Naive thymus-derived CD8-positive, alpha-beta T cell (primary cell): ENCODE results near the gene MED12. TPM values are rescaled to one million over a fixed set of nuclear protein-coding genes. Genes with fewer than 3 reads are reported as not detected.
"Not testable (repeated sequence)": the region's sequence is repeated elsewhere in the genome, so short reads cannot be mapped to it uniquely, and the experiment has no call there.

Experiments
- ATAC-seq, 2 donors: fragments of 150-1000 bp; cut with Tn5 transposase in 1 of 2; sonication (Bioruptor Pico), chemical (Tn5 transposase) in 1 of 2; 1 replicate in 1 of 2; 2 replicates in 1 of 2; pipeline ENCODE4 v1.10.0; 2021; ENCODE audit warnings: mild to moderate bottlenecking in 2 of 2, moderate library complexity in 2 of 2
- POLR2A ChIA-PET: fragments of 350-600 bp; sonication (Branson Sonifier 250); formaldehyde crosslinking; loops from one replicate; lab custom pipeline; 2021; ENCODE audit warnings: antibody characterized with exemption; lab: Charles Lee
- DNase-seq, 10 donors: peaks; one replicate each; pipeline versions ENCODE4 v3.0.0 to v3.0.0-alpha.2; 2020 to 2022
- H3K27ac Mint-ChIP-seq, 10 donors: one replicate each; pipeline ENCODE4 v1.8.0; 2020 to 2022; ENCODE audit warnings: mild to moderate bottlenecking in 10 of 10, mixed read lengths in 10 of 10, moderate library complexity in 4 of 10, inconsistent platforms in 1 of 10
- H3K27me3 Mint-ChIP-seq, 5 donors: one replicate each; pipeline ENCODE4 v1.8.0; 2021 to 2022; ENCODE audit warnings: mixed read lengths in 5 of 5
- H3K36me3 Mint-ChIP-seq, 3 donors: one replicate each; pipeline ENCODE4 v1.8.0; 2020 to 2022; ENCODE audit warnings: mixed read lengths in 3 of 3, mild to moderate bottlenecking in 2 of 3, inconsistent platforms in 1 of 3
- H3K4me1 Mint-ChIP-seq, 4 donors: one replicate each; pipeline ENCODE4 v1.8.0; 2021 to 2022; ENCODE audit warnings: mixed read lengths in 4 of 4
- H3K4me3 Mint-ChIP-seq, 10 donors: one replicate each; pipeline ENCODE4 v1.8.0; 2020 to 2022; ENCODE audit warnings: mild to moderate bottlenecking in 10 of 10, mixed read lengths in 10 of 10, moderate library complexity in 6 of 10, inconsistent platforms in 1 of 10
- H3K9me3 Mint-ChIP-seq, 9 donors: one replicate each; pipeline ENCODE4 v1.8.0; 2020 to 2022; ENCODE audit warnings: mixed read lengths in 9 of 9, mild to moderate bottlenecking in 3 of 9, inconsistent platforms in 1 of 9, moderate library complexity in 1 of 9
- polyA plus RNA-seq, 3 donors: library from polyadenylated mRNA; unstranded; fragments of 300-500 nt; fragmentation: Illumina TruSeq; gene quantifications; one replicate each; pipeline ENCODE4 v1.2.3, GENCODE V29; 2021
- total RNA-seq, 8 experiments: library from RNA in 2 of 8; stranded (reverse) in 2 of 8; gene quantifications; one replicate each; pipeline ENCODE4 v1.2.3 and lab custom pipeline; 2021 to 2026

MED12 gene
- total and polyA plus RNA-seq, 5 experiments from 2014 or later, result 6.6 to 80.0 (median 17.0) TPM

- peaks cover 0 to 20% (median 0%) of the 10 kb centered on the region in 3 donors for H3K36me3 Mint-ChIP-seq
- DNase-seq (no peak), ATAC-seq (no peak)
- no peak overlapping the region for H3K4me3 Mint-ChIP-seq
- H3K9me3 Mint-ChIP-seq, result no peaks in the 10 kb centered on the region
- peaks cover 4 to 13% (median 8%) of the 10 kb centered on the region in 4 donors for H3K4me1 Mint-ChIP-seq
- H3K27ac Mint-ChIP-seq, result no peak overlapping the region
- no peaks in the 10 kb centered on the region for H3K27me3 Mint-ChIP-seq
- POLR2A ChIA-PET, result no interaction called here
Observed at GRCh38 chrX:71167031-71167781, 48.8 kb downstream of the MED12 start.

GRCh38 chrX:71168134-71168533 lies 49.7 kb downstream of the MED12 start:
- Mint-ChIP-seq H3K27me3 (no peaks in the 10 kb centered on the region), H3K4me1 (peaks cover 4 to 13% (median 8%) of the 10 kb centered on the region in 4 donors), H3K36me3 (peaks cover 0 to 23% (median 0%) of the 10 kb centered on the region in 3 donors), H3K4me3 (no peak overlapping the region), H3K27ac (no peak overlapping the region), H3K9me3 (no peaks in the 10 kb centered on the region)
- DNase-seq (no peak), ATAC-seq (no peak)
- POLR2A ChIA-PET, result no interaction called here

- no peak for DNase-seq
- H3K27me3 Mint-ChIP-seq, result no peaks in the 10 kb centered on the region
- no peak for ATAC-seq
- H3K27ac Mint-ChIP-seq, result no peak overlapping the region
- H3K9me3 Mint-ChIP-seq, result no peaks in the 10 kb centered on the region
- POLR2A ChIA-PET, result no interaction called here
- no peak overlapping the region for H3K4me3 Mint-ChIP-seq
- peaks cover 0 to 32% (median 0%) of the 10 kb centered on the region in 3 donors for H3K36me3 Mint-ChIP-seq
- H3K4me1 Mint-ChIP-seq, result peaks cover 4 to 13% (median 8%) of the 10 kb centered on the region in 4 donors
Observed at GRCh38 chrX:71169586-71169985, 51.2 kb downstream of the MED12 start.

GRCh38 chrX:71170660-71171059 lies 52.3 kb downstream of the MED12 start:
- DNase-seq (no peak), ATAC-seq (no peak)
- Mint-ChIP-seq H3K36me3 (peaks cover 0 to 36% (median 0%) of the 10 kb centered on the region in 3 donors), H3K27ac (peak overlapping the region in 2 of 10 donors; percentile 31 to 65), H3K4me1 (peaks cover 4 to 13% (median 8%) of the 10 kb centered on the region in 4 donors), H3K9me3 (no peaks in the 10 kb centered on the region), H3K4me3 (no peak overlapping the region), H3K27me3 (no peaks in the 10 kb centered on the region)
- POLR2A ChIA-PET, result no interaction called here

GRCh38 chrX:71171110-71171801 lies 52.9 kb downstream of the MED12 start:
- Mint-ChIP-seq H3K27ac (peak overlapping the region in 7 of 10 donors; percentile 14 to 94 (median 47)), H3K36me3 (peaks cover 0 to 33% (median 0%) of the 10 kb centered on the region in 3 donors), H3K4me1 (peaks cover 4 to 13% (median 8%) of the 10 kb centered on the region in 4 donors), H3K27me3 (no peaks in the 10 kb centered on the region), H3K9me3 (no peaks in the 10 kb centered on the region), H3K4me3 (peak overlapping the region in 3 of 10 donors; percentile 16 to 61 (median 33))
- ATAC-seq (no peak), DNase-seq (no peak)
- POLR2A ChIA-PET, result no interaction called here

GRCh38 chrX:71173440-71173839 lies 55.0 kb downstream of the MED12 start:
- no peaks in the 10 kb centered on the region for H3K9me3 Mint-ChIP-seq
- DNase-seq (no peak), ATAC-seq (no peak)
- no peaks in the 10 kb centered on the region for H3K27me3 Mint-ChIP-seq
- H3K4me1 Mint-ChIP-seq, result peaks cover 3 to 8% (median 7%) of the 10 kb centered on the region in 4 donors
- POLR2A ChIA-PET, result interaction anchor here (1.0 kb wide), 1 partner anchor 15 kb away, joined by 4 read pairs; no protein-coding TSS in a partner anchor
- H3K36me3 Mint-ChIP-seq, result peaks cover 0 to 28% (median 0%) of the 10 kb centered on the region in 3 donors
- no peak overlapping the region for H3K4me3 Mint-ChIP-seq
- peak overlapping the region in 1 of 10 donors; percentile 76 for H3K27ac Mint-ChIP-seq

- Mint-ChIP-seq H3K4me1 (peaks cover 2 to 12% (median 11%) of the 10 kb centered on the region in 4 donors), H3K27me3 (no peaks in the 10 kb centered on the region), H3K4me3 (no peak overlapping the region), H3K9me3 (no peaks in the 10 kb centered on the region), H3K36me3 (peaks cover 0 to 28% (median 0%) of the 10 kb centered on the region in 3 donors), H3K27ac (no peak overlapping the region)
- ATAC-seq, result no peak
- DNase-seq, result no peak
- POLR2A ChIA-PET, result no interaction called here
Observed at GRCh38 chrX:71174795-71175194, 56.4 kb downstream of the MED12 start.

- peaks cover 0 to 26% (median 0%) of the 10 kb centered on the region in 3 donors for H3K36me3 Mint-ChIP-seq
- H3K4me3 Mint-ChIP-seq, result no peak overlapping the region
- DNase-seq, result no peak
- H3K27ac Mint-ChIP-seq, result no peak overlapping the region
- no peak for ATAC-seq
- POLR2A ChIA-PET, result interaction anchor here (0.6 kb wide), 1 partner anchor 94 kb away, joined by 3 read pairs; no protein-coding TSS in a partner anchor
- peaks cover 0 to 12% (median 9%) of the 10 kb centered on the region in 4 donors for H3K4me1 Mint-ChIP-seq
- H3K27me3 Mint-ChIP-seq, result no peaks in the 10 kb centered on the region
- H3K9me3 Mint-ChIP-seq, result no peaks in the 10 kb centered on the region
Observed at GRCh38 chrX:71175531-71175930, 57.1 kb downstream of the MED12 start.

GRCh38 chrX:71177327-71177726 lies 58.9 kb downstream of the MED12 start:
- Mint-ChIP-seq H3K4me1 (peaks cover 0 to 11% (median 8%) of the 10 kb centered on the region in 4 donors), H3K27ac (no peak overlapping the region), H3K36me3 (peaks cover 0 to 24% (median 0%) of the 10 kb centered on the region in 3 donors), H3K27me3 (no peaks in the 10 kb centered on the region), H3K9me3 (no peaks in the 10 kb centered on the region), H3K4me3 (no peak overlapping the region)
- POLR2A ChIA-PET, result interaction anchor here (1.1 kb wide), 2 partner anchors 20 to 76 kb away, joined by 3 read pairs; no protein-coding TSS in a partner anchor
- DNase-seq (no peak), ATAC-seq (no peak)

GRCh38 chrX:71178908-71179307 lies 60.5 kb downstream of the MED12 start:
- H3K27me3 Mint-ChIP-seq, result no peaks in the 10 kb centered on the region
- peak overlapping the region in 5 of 10 donors; percentile 0 to 78 (median 19) for H3K27ac Mint-ChIP-seq
- no peak for ATAC-seq
- H3K4me1 Mint-ChIP-seq, result peaks cover 0 to 17% (median 11%) of the 10 kb centered on the region in 4 donors
- H3K4me3 Mint-ChIP-seq, result peak overlapping the region in 1 of 10 donors; percentile 26
- peaks cover 0 to 17% (median 0%) of the 10 kb centered on the region in 3 donors for H3K36me3 Mint-ChIP-seq
- DNase-seq, result peak in 9 of 10 donors; percentile 7 to 65 (median 37)
- H3K9me3 Mint-ChIP-seq, result no peaks in the 10 kb centered on the region
- POLR2A ChIA-PET, result interaction anchor here (1.1 to 2.1 kb wide), 3 partner anchors 78 to 209 kb away, joined by 3 to 14 read pairs (median 4); no protein-coding TSS in a partner anchor

- ATAC-seq, result not testable (repeated sequence)
Observed at GRCh38 chrX:71180579-71181265, 62.3 kb downstream of the MED12 start.

GRCh38 chrX:71181558-71181909 lies 63.1 kb downstream of the MED12 start:
- H3K27ac Mint-ChIP-seq, result peak overlapping the region; percentile 90 to 100 (median 99)
- DNase-seq, result peak in 7 of 10 donors; percentile 27 to 65 (median 48)
- H3K4me1 Mint-ChIP-seq, result peaks cover 0 to 18% (median 14%) of the 10 kb centered on the region in 4 donors
- H3K4me3 Mint-ChIP-seq, result peak overlapping the region; percentile 88 to 98 (median 94)
- H3K27me3 Mint-ChIP-seq, result no peaks in the 10 kb centered on the region
- no peaks in the 10 kb centered on the region for H3K9me3 Mint-ChIP-seq
- peak; percentile 57 to 71 for ATAC-seq
- peaks cover 0 to 8% (median 0%) of the 10 kb centered on the region in 3 donors for H3K36me3 Mint-ChIP-seq
- POLR2A ChIA-PET, result interaction anchor here (0.6 to 3.3 kb wide), 17 partner anchors 15 to 428 kb away, joined by 3 to 37 read pairs (median 5); partner anchors contain the start of genes FOXO4, IL2RG, MED12 and NONO

More at GRCh38 chrX:71180579-71181265, 62.3 kb downstream of the MED12 start:
- not testable (repeated sequence) for H3K27me3 Mint-ChIP-seq, DNase-seq, H3K9me3 Mint-ChIP-seq, H3K36me3 Mint-ChIP-seq
- Mint-ChIP-seq H3K27ac (peak overlapping the region; percentile 35 to 100 (median 80)), H3K4me3 (peak overlapping the region in 7 of 10 donors; percentile 50 to 97 (median 60)), H3K4me1 (peaks cover 0 to 18% (median 14%) of the 10 kb centered on the region in 4 donors)
- POLR2A ChIA-PET, result interaction anchor here (0.6 to 3.3 kb wide), 12 partner anchors 17 to 425 kb away, joined by 3 to 34 read pairs (median 4); partner anchors contain the start of genes IL2RG, MED12, NONO and SNX12
